Ammon's horn (tissue), 1 donor: ENCODE data around the gene HOXB9.

Source experiments
- DNase-seq: peaks from one replicate; pipeline ENCODE4 v3.0.0-alpha.2; 2016; ENCODE audit warnings: low spot score

HOXB9 gene

GRCh38 chr17:48639136-48639535 lies 13.0 kb upstream of the HOXB9 start:
- DNase-seq: no peak

GRCh38 chr17:48637323-48638260 lies 11.4 kb upstream of the HOXB9 start:
- no peak for DNase-seq

- DNase-seq: peak; percentile 14
These were observed 10.2 kb upstream of the HOXB9 start for GRCh38 chr17:48636177-48637018.

GRCh38 chr17:48634493-48635208 lies 8.5 kb upstream of the HOXB9 start:
- DNase-seq: no peak

- no peak for DNase-seq
These were observed 7.1 kb upstream of the HOXB9 start for GRCh38 chr17:48633266-48633677.

GRCh38 chr17:48632579-48633265 lies 6.6 kb upstream of the HOXB9 start:
- DNase-seq: no peak

GRCh38 chr17:48631693-48632578 lies 5.8 kb upstream of the HOXB9 start:
- DNase-seq: no peak

GRCh38 chr17:48630925-48631692 lies 5.0 kb upstream of the HOXB9 start:
- DNase-seq: no peak

- no peak for DNase-seq
These were observed 4.1 kb upstream of the HOXB9 start for GRCh38 chr17:48630009-48630924.

GRCh38 chr17:48629411-48629759 lies 3.2 kb upstream of the HOXB9 start:
- no peak for DNase-seq

- peak; percentile 14 for DNase-seq
These were observed 2.7 kb upstream of the HOXB9 start for GRCh38 chr17:48628649-48629410.

GRCh38 chr17:48627623-48628521 lies 1.7 kb upstream of the HOXB9 start:
- no peak for DNase-seq

- DNase-seq: no peak
These were observed 1.0 kb upstream of the HOXB9 start for GRCh38 chr17:48627118-48627597.

- no peak for DNase-seq
These were observed 488 bp downstream of the HOXB9 start for GRCh38 chr17:48625495-48626244.

GRCh38 chr17:48624544-48625494 lies 1.3 kb downstream of the HOXB9 start:
- DNase-seq: no peak
